GM18951 (cell line): ENCODE measurements around the gene OXLD1.

ENCODE experiments used
- POLR2A ChIP-seq: IDR thresholded peaks from 4 replicates; pipeline ENCODE4 v1.6.1; 2011; ENCODE audit warnings: mild to moderate bottlenecking; ENCODE audit not compliant: insufficient read length, insufficient read depth; ENCODE audit errors: extremely low read depth
- in situ Hi-C: fragments of 300-500 bp; cut with MboI; formaldehyde crosslinking; loops from one replicate; pipeline ENCODE4 v1.12.0; 2022; ENCODE audit warnings: low sequenced_read_pairs, mixed read lengths, inconsistent platforms; ENCODE audit not compliant: unreplicated experiment

OXLD1 gene

GRCh38 chr17:81665205-81666091 is 957 bp downstream of the OXLD1 start:
- in situ Hi-C loops, result no loop called here
- TF ChIP-seq POLR2A, result no peak

GRCh38 chr17:81664051-81664470 is 2.3 kb downstream of the OXLD1 start:
- in situ Hi-C loops, result no loop called here

GRCh38 chr17:81662002-81662401 is 4.4 kb downstream of the OXLD1 start:
- in situ Hi-C loops, result no loop called here
- TF ChIP-seq POLR2A, result no peak

More at GRCh38 chr17:81664051-81664470, 2.3 kb downstream of the OXLD1 start:
- TF ChIP-seq POLR2A, result no peak

GRCh38 chr17:81660441-81660840 is 6.0 kb downstream of the OXLD1 start:
- no peak for TF ChIP-seq POLR2A
- in situ Hi-C loops, result no loop called here

GRCh38 chr17:81659038-81659437 is 7.4 kb downstream of the OXLD1 start:
- in situ Hi-C loops, result no loop called here
- no peak for TF ChIP-seq POLR2A

GRCh38 chr17:81656835-81657234 is 9.6 kb downstream of the OXLD1 start:
- TF ChIP-seq POLR2A, result no peak
- in situ Hi-C loops, result no loop called here

GRCh38 chr17:81656118-81656743 is 10.2 kb downstream of the OXLD1 start, which contains the start of gene PDE6G:
PDE6G (minus strand) TSS chr17:81656542; CDS start chr17:81653305, 3,237 bp downstream.
- in situ Hi-C loops, result no loop called here
- no peak for TF ChIP-seq POLR2A

GRCh38 chr17:81655378-81656117 is 10.9 kb downstream of the OXLD1 start:
- in situ Hi-C loops, result no loop called here
- TF ChIP-seq POLR2A, result no peak

GRCh38 chr17:81652906-81653771 is 13.3 kb downstream of the OXLD1 start:
- no peak for TF ChIP-seq POLR2A
- in situ Hi-C loops, result no loop called here

- in situ Hi-C loops, result no loop called here
- no peak for TF ChIP-seq POLR2A
These were observed 14.7 kb downstream of the OXLD1 start for GRCh38 chr17:81651692-81652091.

GRCh38 chr17:81650951-81651350 is 15.5 kb downstream of the OXLD1 start:
- in situ Hi-C loops, result no loop called here
- no peak for TF ChIP-seq POLR2A

GRCh38 chr17:81648707-81649085 is 17.7 kb downstream of the OXLD1 start:
- in situ Hi-C loops, result no loop called here
- no peak for TF ChIP-seq POLR2A

- TF ChIP-seq POLR2A, result no peak
- in situ Hi-C loops, result no loop called here
These were observed 18.2 kb downstream of the OXLD1 start for GRCh38 chr17:81648013-81648706.
